ENCODE measurements around the gene DHRS7B.

Gene DHRS7B

DNA sequence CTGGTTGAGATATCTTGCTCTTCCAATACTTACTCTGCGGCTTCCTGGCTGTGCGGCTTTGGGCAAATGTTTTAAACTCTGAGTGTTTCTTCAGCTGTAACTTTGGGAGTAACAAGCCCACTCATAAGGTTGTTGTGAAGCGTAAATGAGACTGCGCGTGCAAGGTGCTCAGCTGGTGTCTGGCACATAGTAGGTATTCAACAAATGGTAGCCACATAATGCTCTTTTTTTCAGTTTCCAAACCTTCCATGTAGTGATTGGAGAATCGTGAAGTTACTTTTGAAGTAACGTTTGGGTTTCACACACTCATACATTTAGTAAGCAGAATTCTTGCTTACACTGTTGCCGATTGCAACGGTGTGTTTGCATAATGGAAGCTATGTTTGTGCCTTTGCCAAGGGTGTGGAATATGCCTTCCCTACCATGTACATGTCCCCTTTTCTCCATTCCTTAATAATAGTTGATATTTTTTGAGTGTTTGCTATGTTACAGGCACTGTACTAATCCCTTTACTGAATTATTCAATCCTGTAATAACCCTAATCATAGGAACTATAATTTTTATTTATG is 829 bp downstream of the DHRS7B start:
- Histone ChIP-seq H4K20me1 (ENCODE audit: insufficient read depth) (no peaks in the 10 kb centered on the region), H3K27me3 (ENCODE audit: insufficient read depth, low read depth) (no peaks in the 10 kb centered on the region), H3K4me3 (IDR thresholded peaks at IDR 0.05; ENCODE audit: insufficient read depth, low read depth, low read length) (no peak overlapping the region), H3K9ac (peak overlapping the region; percentile 62), H3K79me2 (ENCODE audit: insufficient read depth, low read depth) (no peaks in the 10 kb centered on the region), H3K4me1 (ENCODE audit: low read depth, poor library complexity, severe bottlenecking) (peaks cover 29% of the 10 kb centered on the region), H3K4me2 (peak overlapping the region; percentile 62), H2AFZ (ENCODE audit: low read depth) (peak overlapping the region; percentile 81; the same call in 1 of the 2 replicates), H3K36me3 (ENCODE audit: insufficient read depth) (no peaks in the 10 kb centered on the region), H3K27ac (peak overlapping the region; percentile 60)
- TF ChIP-seq, protein P1, sequence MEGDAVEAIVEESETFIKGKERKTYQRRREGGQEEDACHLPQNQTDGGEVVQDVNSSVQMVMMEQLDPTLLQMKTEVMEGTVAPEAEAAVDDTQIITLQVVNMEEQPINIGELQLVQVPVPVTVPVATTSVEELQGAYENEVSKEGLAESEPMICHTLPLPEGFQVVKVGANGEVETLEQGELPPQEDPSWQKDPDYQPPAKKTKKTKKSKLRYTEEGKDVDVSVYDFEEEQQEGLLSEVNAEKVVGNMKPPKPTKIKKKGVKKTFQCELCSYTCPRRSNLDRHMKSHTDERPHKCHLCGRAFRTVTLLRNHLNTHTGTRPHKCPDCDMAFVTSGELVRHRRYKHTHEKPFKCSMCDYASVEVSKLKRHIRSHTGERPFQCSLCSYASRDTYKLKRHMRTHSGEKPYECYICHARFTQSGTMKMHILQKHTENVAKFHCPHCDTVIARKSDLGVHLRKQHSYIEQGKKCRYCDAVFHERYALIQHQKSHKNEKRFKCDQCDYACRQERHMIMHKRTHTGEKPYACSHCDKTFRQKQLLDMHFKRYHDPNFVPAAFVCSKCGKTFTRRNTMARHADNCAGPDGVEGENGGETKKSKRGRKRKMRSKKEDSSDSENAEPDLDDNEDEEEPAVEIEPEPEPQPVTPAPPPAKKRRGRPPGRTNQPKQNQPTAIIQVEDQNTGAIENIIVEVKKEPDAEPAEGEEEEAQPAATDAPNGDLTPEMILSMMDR (conservative IDR thresholded peaks at IDR 0.05; ENCODE audit: low read depth, low read length): no peak

DNA sequence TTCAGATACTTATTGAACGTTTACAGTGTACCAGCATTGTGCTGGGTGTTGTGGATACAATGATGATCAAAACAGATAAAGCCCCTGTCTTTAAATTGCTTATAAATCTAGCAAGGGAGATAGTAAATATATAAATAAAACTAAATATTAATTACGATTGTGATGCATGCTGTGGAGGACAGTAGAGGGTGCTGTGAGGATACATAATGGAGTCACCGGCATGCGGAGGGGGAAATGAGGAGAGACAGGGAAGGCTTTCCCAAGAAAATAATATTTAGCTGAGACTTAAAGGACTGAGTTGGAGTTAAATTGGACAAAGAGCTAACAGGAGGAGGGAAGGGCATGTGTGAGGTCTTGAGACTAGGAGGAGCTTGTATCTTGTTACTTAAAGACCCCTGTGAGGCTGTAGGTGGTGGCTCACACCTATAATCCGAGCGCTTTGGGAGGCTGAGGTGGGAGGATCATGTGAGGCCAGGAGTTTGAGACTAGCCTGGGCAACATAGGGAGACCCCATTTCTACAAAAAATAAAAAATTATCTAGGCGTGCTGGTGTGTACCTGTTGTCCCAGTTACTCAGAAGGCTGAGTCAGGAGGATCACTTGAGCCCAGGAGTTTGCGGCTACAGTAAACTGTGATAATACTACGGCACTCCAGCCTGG is 2.4 kb downstream of the DHRS7B start:
- Histone ChIP-seq H3K9ac (no peak overlapping the region), H3K4me3 (IDR thresholded peaks at IDR 0.05; ENCODE audit: insufficient read depth, low read depth, low read length) (no peak overlapping the region)

DNA sequence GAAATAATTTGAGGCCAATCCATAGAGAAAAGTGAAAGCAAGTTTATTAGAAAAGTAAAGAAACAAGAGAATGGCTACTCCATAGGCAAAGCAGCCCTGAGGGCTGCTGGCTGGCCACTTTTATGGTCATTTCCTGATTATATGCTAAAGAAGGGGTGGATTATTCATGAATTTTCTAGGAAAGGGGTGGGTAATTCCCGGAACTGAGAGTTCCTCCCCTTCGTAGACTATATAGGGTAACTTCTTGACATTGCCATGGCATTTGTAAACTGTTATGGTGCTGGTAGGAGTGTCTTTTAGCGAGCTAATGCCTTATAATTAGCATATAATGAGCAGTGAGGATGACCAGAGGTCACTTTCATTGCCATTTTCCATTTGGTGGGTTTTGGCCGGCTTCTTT is 4.4 kb downstream of the DHRS7B start:
- TF ChIP-seq, protein P1 (conservative IDR thresholded peaks at IDR 0.05; ENCODE audit: low read depth, low read length): no peak
- no peaks in the 10 kb centered on the region for H3K79me2 ChIP-seq (ENCODE audit: insufficient read depth, low read depth)
- H3K27me3 ChIP-seq (ENCODE audit: insufficient read depth, low read depth): no peaks in the 10 kb centered on the region
- no peaks in the 10 kb centered on the region for H4K20me1 ChIP-seq (ENCODE audit: insufficient read depth)
- no peak overlapping the region for H2AFZ ChIP-seq (ENCODE audit: low read depth)
- no peak overlapping the region for H3K4me3 ChIP-seq (IDR thresholded peaks at IDR 0.05; ENCODE audit: insufficient read depth, low read depth, low read length)
- no peaks in the 10 kb centered on the region for H3K36me3 ChIP-seq (ENCODE audit: insufficient read depth)
- H3K27ac ChIP-seq: no peak overlapping the region
- peaks cover 2% of the 10 kb centered on the region for H3K4me1 ChIP-seq (ENCODE audit: low read depth, poor library complexity, severe bottlenecking)
- H3K9ac ChIP-seq: no peak overlapping the region
- no peak overlapping the region for H3K4me2 ChIP-seq

More for the DNA sequence above, 2.4 kb downstream of the DHRS7B start:
- Histone ChIP-seq H3K4me2 (no peak overlapping the region), H4K20me1 (ENCODE audit: insufficient read depth) (no peaks in the 10 kb centered on the region), H2AFZ (ENCODE audit: low read depth) (no peak overlapping the region), H3K36me3 (ENCODE audit: insufficient read depth) (no peaks in the 10 kb centered on the region), H3K79me2 (ENCODE audit: insufficient read depth, low read depth) (no peaks in the 10 kb centered on the region), H3K27ac (no peak overlapping the region), H3K4me1 (ENCODE audit: low read depth, poor library complexity, severe bottlenecking) (peaks cover 19% of the 10 kb centered on the region), H3K27me3 (ENCODE audit: insufficient read depth, low read depth) (no peaks in the 10 kb centered on the region)
- TF ChIP-seq, protein P1 (conservative IDR thresholded peaks at IDR 0.05; ENCODE audit: low read depth, low read length): no peak

DNA sequence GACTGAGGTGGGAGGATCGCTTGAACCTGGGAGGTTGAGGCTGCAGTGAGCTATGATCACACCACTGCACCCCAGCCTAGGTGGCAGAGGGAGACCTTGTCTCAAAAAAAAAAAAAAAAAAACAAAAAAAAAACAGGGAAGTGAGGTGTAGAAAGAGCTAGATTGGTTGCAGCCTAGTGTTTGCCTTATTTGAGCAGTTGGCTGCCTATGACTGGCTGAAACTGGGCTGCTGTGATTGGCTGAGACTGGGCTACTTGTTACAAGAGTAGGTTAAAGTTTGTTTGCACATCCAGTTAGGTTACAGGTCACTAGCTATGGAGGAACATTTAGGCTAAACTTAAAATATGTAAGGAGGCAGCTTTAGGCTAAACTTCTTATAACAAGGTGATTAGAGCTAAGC is 5.7 kb downstream of the DHRS7B start:
- Histone ChIP-seq H3K9ac (no peak overlapping the region), H3K4me1 (ENCODE audit: low read depth, poor library complexity, severe bottlenecking) (no peaks in the 10 kb centered on the region), H3K4me2 (no peak overlapping the region), H3K27ac (no peak overlapping the region), H4K20me1 (ENCODE audit: insufficient read depth) (no peaks in the 10 kb centered on the region), H3K79me2 (ENCODE audit: insufficient read depth, low read depth) (no peaks in the 10 kb centered on the region), H3K27me3 (ENCODE audit: insufficient read depth, low read depth) (no peaks in the 10 kb centered on the region), H3K36me3 (ENCODE audit: insufficient read depth) (no peaks in the 10 kb centered on the region), H2AFZ (ENCODE audit: low read depth) (no peak overlapping the region), H3K4me3 (IDR thresholded peaks at IDR 0.05; ENCODE audit: insufficient read depth, low read depth, low read length) (no peak overlapping the region)
- TF ChIP-seq, protein P1 (conservative IDR thresholded peaks at IDR 0.05; ENCODE audit: low read depth, low read length): no peak
